ENCODE results near the gene PTPRN2. TPM values are rescaled to one million over a fixed set of nuclear protein-coding genes. Genes with fewer than 3 reads are reported as not detected.

Gene PTPRN2
- total and polyA plus RNA-seq, 4 experiments from 2014 or later: 1.7 to 2.6 (median 1.9) TPM

GRCh38 chr7:157806711-157807110, 780.9 kb downstream of the PTPRN2 start:
- Mint-ChIP-seq H3K4me3 (no peak overlapping the region), H3K27me3 (peaks cover 0 to 3% of the 10 kb centered on the region in 2 donors), H3K36me3 (no peaks in the 10 kb centered on the region), H3K9me3 (no peaks in the 10 kb centered on the region), H3K4me1 (no peaks in the 10 kb centered on the region), H3K27ac (no peak overlapping the region)
- Histone ChIP-seq H3K4me3 (ENCODE audit: low read length in 2 of 2) (no peak overlapping the region), H3K4me1 (ENCODE audit: insufficient read depth, low read length) (no peaks in the 10 kb centered on the region), H3K9me3 (ENCODE audit: control insufficient read depth in 1 of 2, low read length in 2 of 2) (no peaks in the 10 kb centered on the region), H3K36me3 (ENCODE audit: insufficient read depth, low read length) (no peaks in the 10 kb centered on the region), H3K27me3 (ENCODE audit: insufficient read depth, low read length) (no peaks in the 10 kb centered on the region), H3K27ac (ENCODE audit: low read depth, low read length) (no peak overlapping the region)
- DNase-seq: no peak
- intact Hi-C loops (cut with micrococcal nuclease): no loop called here
- ChIA-PET POLR2A (ENCODE audit: partially characterized antibody) (no interaction called here), CTCF (ENCODE audit: partially characterized antibody) (no interaction called here)

GRCh38 chr7:157805713-157806112, 781.9 kb downstream of the PTPRN2 start:
- no peaks in the 10 kb centered on the region for H3K36me3 ChIP-seq (ENCODE audit: insufficient read depth, low read length)
- Mint-ChIP-seq H3K27me3 (peaks cover 0 to 3% of the 10 kb centered on the region in 2 donors), H3K4me1 (no peaks in the 10 kb centered on the region), H3K9me3 (no peaks in the 10 kb centered on the region), H3K4me3 (no peak overlapping the region), H3K36me3 (no peaks in the 10 kb centered on the region), H3K27ac (no peak overlapping the region)
- no peak for DNase-seq
- ChIA-PET CTCF (ENCODE audit: partially characterized antibody) (no interaction called here), POLR2A (ENCODE audit: partially characterized antibody) (no interaction called here)
- no peak overlapping the region for H3K4me3 ChIP-seq (ENCODE audit: low read length in 2 of 2)
- H3K27me3 ChIP-seq (ENCODE audit: insufficient read depth, low read length): no peaks in the 10 kb centered on the region
- no peaks in the 10 kb centered on the region for H3K9me3 ChIP-seq (ENCODE audit: control insufficient read depth in 1 of 2, low read length in 2 of 2)
- no peaks in the 10 kb centered on the region for H3K4me1 ChIP-seq (ENCODE audit: insufficient read depth, low read length)
- intact Hi-C loops (cut with micrococcal nuclease): no loop called here
- H3K27ac ChIP-seq (ENCODE audit: low read depth, low read length): no peak overlapping the region

GRCh38 chr7:157803906-157804305, 783.7 kb downstream of the PTPRN2 start:
- no peak overlapping the region for H3K4me3 Mint-ChIP-seq
- H3K27ac Mint-ChIP-seq: no peak overlapping the region
- no peak overlapping the region for H3K4me3 ChIP-seq (ENCODE audit: low read length in 2 of 2)
- no peaks in the 10 kb centered on the region for H3K4me1 Mint-ChIP-seq
- peaks cover 0 to 3% of the 10 kb centered on the region in 2 donors for H3K27me3 Mint-ChIP-seq
- H3K27ac ChIP-seq (ENCODE audit: low read depth, low read length): no peak overlapping the region
- no peaks in the 10 kb centered on the region for H3K9me3 Mint-ChIP-seq
- H3K4me1 ChIP-seq (ENCODE audit: insufficient read depth, low read length): no peaks in the 10 kb centered on the region
- POLR2A ChIA-PET (ENCODE audit: partially characterized antibody): no interaction called here
- no peaks in the 10 kb centered on the region for H3K36me3 Mint-ChIP-seq
- intact Hi-C loops (cut with micrococcal nuclease): no loop called here
- H3K27me3 ChIP-seq (ENCODE audit: insufficient read depth, low read length): no peaks in the 10 kb centered on the region
- H3K36me3 ChIP-seq (ENCODE audit: insufficient read depth, low read length): no peaks in the 10 kb centered on the region
- DNase-seq: no peak
- CTCF ChIA-PET (ENCODE audit: partially characterized antibody): no interaction called here
- H3K9me3 ChIP-seq (ENCODE audit: control insufficient read depth in 1 of 2, low read length in 2 of 2): no peaks in the 10 kb centered on the region

- Mint-ChIP-seq H3K9me3 (no peaks in the 10 kb centered on the region), H3K36me3 (no peaks in the 10 kb centered on the region), H3K27me3 (no peaks in the 10 kb centered on the region), H3K4me1 (no peaks in the 10 kb centered on the region), H3K4me3 (no peak overlapping the region), H3K27ac (no peak overlapping the region)
- Histone ChIP-seq H3K27me3 (ENCODE audit: insufficient read depth, low read length) (no peaks in the 10 kb centered on the region), H3K9me3 (ENCODE audit: control insufficient read depth in 1 of 2, low read length in 2 of 2) (no peaks in the 10 kb centered on the region), H3K4me1 (ENCODE audit: insufficient read depth, low read length) (no peaks in the 10 kb centered on the region), H3K27ac (ENCODE audit: low read depth, low read length) (no peak overlapping the region), H3K36me3 (ENCODE audit: insufficient read depth, low read length) (no peaks in the 10 kb centered on the region), H3K4me3 (ENCODE audit: low read length in 2 of 2) (no peak overlapping the region)
- DNase-seq: no peak
- intact Hi-C loops (cut with micrococcal nuclease): no loop called here
- ChIA-PET CTCF (ENCODE audit: partially characterized antibody) (no interaction called here), POLR2A (ENCODE audit: partially characterized antibody) (no interaction called here)
These were observed 785.5 kb downstream of the PTPRN2 start for GRCh38 chr7:157801971-157802675.

GRCh38 chr7:157801113-157801512, 786.5 kb downstream of the PTPRN2 start:
- no peaks in the 10 kb centered on the region for H3K36me3 ChIP-seq (ENCODE audit: insufficient read depth, low read length)
- Mint-ChIP-seq H3K4me1 (no peaks in the 10 kb centered on the region), H3K27ac (no peak overlapping the region), H3K27me3 (no peaks in the 10 kb centered on the region), H3K36me3 (no peaks in the 10 kb centered on the region), H3K4me3 (no peak overlapping the region), H3K9me3 (no peaks in the 10 kb centered on the region)
- no peak for DNase-seq
- H3K27ac ChIP-seq (ENCODE audit: low read depth, low read length): no peak overlapping the region
- H3K27me3 ChIP-seq (ENCODE audit: insufficient read depth, low read length): no peaks in the 10 kb centered on the region
- ChIA-PET POLR2A (ENCODE audit: partially characterized antibody) (no interaction called here), CTCF (ENCODE audit: partially characterized antibody) (no interaction called here)
- H3K4me1 ChIP-seq (ENCODE audit: insufficient read depth, low read length): no peaks in the 10 kb centered on the region
- intact Hi-C loops (cut with micrococcal nuclease): no loop called here
- H3K9me3 ChIP-seq (ENCODE audit: control insufficient read depth in 1 of 2, low read length in 2 of 2): no peaks in the 10 kb centered on the region
- H3K4me3 ChIP-seq (ENCODE audit: low read length in 2 of 2): no peak overlapping the region

- peaks cover 0 to 1% (median 0%) of the 10 kb centered on the region in 4 donors for H3K4me1 Mint-ChIP-seq
- Histone ChIP-seq H3K4me3 (ENCODE audit: low read length in 2 of 2) (no peak overlapping the region), H3K36me3 (ENCODE audit: insufficient read depth, low read length) (no peaks in the 10 kb centered on the region), H3K4me1 (ENCODE audit: insufficient read depth, low read length) (no peaks in the 10 kb centered on the region), H3K27me3 (ENCODE audit: insufficient read depth, low read length) (no peaks in the 10 kb centered on the region), H3K9me3 (ENCODE audit: control insufficient read depth in 1 of 2, low read length in 2 of 2) (no peaks in the 10 kb centered on the region), H3K27ac (ENCODE audit: low read depth, low read length) (no peak overlapping the region)
- no peaks in the 10 kb centered on the region for H3K36me3 Mint-ChIP-seq
- no peak overlapping the region for H3K27ac Mint-ChIP-seq
- POLR2A ChIA-PET (ENCODE audit: partially characterized antibody): no interaction called here
- H3K9me3 Mint-ChIP-seq: no peaks in the 10 kb centered on the region
- H3K27me3 Mint-ChIP-seq: no peaks in the 10 kb centered on the region
- CTCF ChIA-PET (ENCODE audit: partially characterized antibody): no interaction called here
- no peak overlapping the region for H3K4me3 Mint-ChIP-seq
- DNase-seq: no peak
- intact Hi-C loops (cut with micrococcal nuclease): no loop called here
These were observed 787.3 kb downstream of the PTPRN2 start for GRCh38 chr7:157800281-157800680.

- no peak for DNase-seq
These were observed 788.4 kb downstream of the PTPRN2 start for GRCh38 chr7:157799076-157799685.

More at GRCh38 chr7:157799076-157799685, 788.4 kb downstream of the PTPRN2 start:
- H3K27ac ChIP-seq (ENCODE audit: low read depth, low read length): no peak overlapping the region
- POLR2A ChIA-PET (ENCODE audit: partially characterized antibody): no interaction called here
- CTCF ChIA-PET (ENCODE audit: partially characterized antibody): no interaction called here
- H3K4me3 ChIP-seq (ENCODE audit: low read length in 2 of 2): no peak overlapping the region
- H3K36me3 ChIP-seq (ENCODE audit: insufficient read depth, low read length): no peaks in the 10 kb centered on the region
- intact Hi-C loops (cut with micrococcal nuclease): no loop called here
- H3K4me1 Mint-ChIP-seq: peaks cover 0 to 1% (median 0%) of the 10 kb centered on the region in 4 donors
- no peaks in the 10 kb centered on the region for H3K27me3 Mint-ChIP-seq
- no peak overlapping the region for H3K4me3 Mint-ChIP-seq
- H3K9me3 Mint-ChIP-seq: no peaks in the 10 kb centered on the region
- no peaks in the 10 kb centered on the region for H3K36me3 Mint-ChIP-seq
- H3K27ac Mint-ChIP-seq: no peak overlapping the region
- H3K27me3 ChIP-seq (ENCODE audit: insufficient read depth, low read length): no peaks in the 10 kb centered on the region
- H3K4me1 ChIP-seq (ENCODE audit: insufficient read depth, low read length): no peaks in the 10 kb centered on the region
- no peaks in the 10 kb centered on the region for H3K9me3 ChIP-seq (ENCODE audit: control insufficient read depth in 1 of 2, low read length in 2 of 2)

All from CD4-positive, alpha-beta memory T cell (primary cell).